MM.1S (cell line): Measurements from ENCODE around the gene RASL11B.

ENCODE experiments used
- DNase-seq: peaks from one replicate; pipeline ENCODE4 v3.0.0-alpha.2; 2015
- H2AFZ ChIP-seq: fragments of 300-600 bp; sonication (generic); 2 replicates; pipeline ENCODE4 v1.6.0; 2016; ENCODE audit warnings: antibody characterized with exemption, low read length
- H3F3A ChIP-seq: fragments of 300-600 bp; sonication (generic); 2 replicates; pipeline ENCODE4 v1.6.1; 2016; ENCODE audit warnings: mild to moderate bottlenecking, antibody characterized with exemption, low read length, moderate library complexity, mixed read lengths; ENCODE audit not compliant: insufficient read depth
- H3K27ac ChIP-seq: fragments of 300-600 bp; sonication (generic); 2 replicates; pipeline ENCODE4 v1.5.1; 2016; ENCODE audit warnings: mild to moderate bottlenecking, low read length
- H3K27me3 ChIP-seq: fragments of 300-600 bp; sonication (generic); replicated peaks from 2 replicates; pipeline ENCODE4 v1.6.0; 2016; ENCODE audit warnings: low read length; ENCODE audit not compliant: insufficient read depth
- H3K36me3 ChIP-seq: fragments of 300-600 bp; sonication (generic); replicated peaks from 2 replicates; pipeline ENCODE4 v1.6.1; 2016; ENCODE audit warnings: mild to moderate bottlenecking, low read length, mixed read lengths; ENCODE audit not compliant: insufficient read depth
- H3K4me1 ChIP-seq: fragments of 300-600 bp; sonication (generic); 2 replicates; pipeline ENCODE4 v1.6.1; 2016; ENCODE audit warnings: low read length, mixed read lengths
- H3K4me2 ChIP-seq: fragments of 300-600 bp; sonication (generic); 2 replicates; pipeline ENCODE4 v1.6.0; 2016; ENCODE audit warnings: low read depth, low read length
- H3K4me3 ChIP-seq: fragments of 300-600 bp; sonication (generic); 2 replicates; pipeline ENCODE4 v1.5.1; 2016; ENCODE audit warnings: low read length, mixed read lengths
- H3K79me2 ChIP-seq: fragments of 300-600 bp; sonication (generic); 2 replicates; pipeline ENCODE4 v1.6.1; 2016; ENCODE audit warnings: mixed run types, low read length, mixed read lengths
- H3K9ac ChIP-seq: fragments of 300-600 bp; sonication (generic); 2 replicates; pipeline ENCODE4 v1.6.1; 2016; ENCODE audit warnings: low read length, mixed read lengths
- H3K9me2 ChIP-seq: fragments of 300-600 bp; sonication (generic); replicated peaks from 2 replicates; pipeline ENCODE4 v1.6.1; 2016; ENCODE audit warnings: mild to moderate bottlenecking, low read length, mixed read lengths; ENCODE audit not compliant: insufficient read depth
- H3K9me3 ChIP-seq: fragments of 300-600 bp; sonication (generic); replicated peaks from 2 replicates; pipeline ENCODE4 v1.6.1; 2016; ENCODE audit warnings: mild to moderate bottlenecking, low read length, mixed read lengths; ENCODE audit not compliant: insufficient read depth
- H4K20me1 ChIP-seq: fragments of 300-600 bp; sonication (generic); 2 replicates; pipeline ENCODE4 v1.6.1; 2016; ENCODE audit warnings: mild to moderate bottlenecking, low read length, moderate library complexity, mixed read lengths; ENCODE audit not compliant: insufficient read depth
- CTCF ChIP-seq: fragments of 300-600 bp; sonication (generic); IDR thresholded peaks from 2 replicates; pipeline ENCODE4 v1.5.1; 2016; ENCODE audit warnings: antibody characterized with exemption, low read length, mixed read lengths
- EZH2 ChIP-seq: fragments of 300-600 bp; sonication (generic); optimal IDR thresholded peaks from 2 replicates; pipeline ENCODE3; 2017; ENCODE audit warnings: low read depth, mild to moderate bottlenecking, antibody characterized with exemption, low read length, mixed read lengths
- EZH2phosphoT487 ChIP-seq: fragments of 300-600 bp; sonication (generic); IDR thresholded peaks from 2 replicates; pipeline ENCODE4 v1.6.1; 2018; ENCODE audit warnings: antibody characterized with exemption, low read length

The RASL11B gene

DNA sequence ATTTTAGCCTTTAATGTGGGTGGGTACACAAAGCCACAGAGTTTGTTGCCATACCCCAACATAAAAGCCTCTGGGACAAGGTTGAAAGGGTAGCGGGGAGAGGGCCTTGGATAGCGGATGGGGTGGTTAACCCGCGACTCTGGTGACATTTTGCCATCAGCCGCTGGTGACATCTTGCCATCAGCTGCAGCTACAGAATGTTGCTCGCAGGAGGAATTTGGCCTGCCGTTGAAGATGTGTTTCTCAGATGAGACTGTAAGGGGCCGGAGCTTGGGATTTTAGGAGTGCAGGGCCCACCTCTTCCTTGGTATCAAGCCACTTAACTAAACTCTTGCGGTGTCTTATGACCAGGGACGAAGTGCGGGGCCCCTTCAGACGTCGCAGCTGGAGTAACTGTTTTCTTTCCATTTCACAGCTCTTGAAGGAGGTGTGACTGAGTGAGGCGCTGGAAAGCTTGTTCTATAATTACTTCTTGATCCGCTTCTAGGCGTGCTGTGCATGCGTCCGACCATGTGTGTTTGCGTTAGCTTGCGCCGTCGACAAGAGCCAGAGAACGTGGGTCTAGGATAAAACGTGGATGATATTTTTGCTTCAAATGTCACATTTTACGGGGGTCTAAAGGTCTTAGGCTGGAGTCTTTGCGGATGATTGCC lies 820 bp upstream of the RASL11B start:
- Histone ChIP-seq H2AFZ (peak overlapping the region; percentile 84), H3K4me3 (peak overlapping the region; percentile 61), H3K4me2 (peak overlapping the region; percentile 98), H3K9me3 (no peaks in the 10 kb centered on the region), H3K9ac (peak overlapping the region; percentile 23; the same call in 1 of the 2 replicates), H4K20me1 (no peaks in the 10 kb centered on the region), H3K9me2 (no peaks in the 10 kb centered on the region), H3K27ac (no peak overlapping the region), H3F3A (no peaks in the 10 kb centered on the region), H3K36me3 (no peaks in the 10 kb centered on the region), H3K27me3 (no peaks in the 10 kb centered on the region), H3K79me2 (no peaks in the 10 kb centered on the region), H3K4me1 (no peaks in the 10 kb centered on the region)
- DNase-seq, result no peak
- TF ChIP-seq CTCF (no peak), EZH2 (no peak), EZH2phosphoT487 (no peak)

DNA sequence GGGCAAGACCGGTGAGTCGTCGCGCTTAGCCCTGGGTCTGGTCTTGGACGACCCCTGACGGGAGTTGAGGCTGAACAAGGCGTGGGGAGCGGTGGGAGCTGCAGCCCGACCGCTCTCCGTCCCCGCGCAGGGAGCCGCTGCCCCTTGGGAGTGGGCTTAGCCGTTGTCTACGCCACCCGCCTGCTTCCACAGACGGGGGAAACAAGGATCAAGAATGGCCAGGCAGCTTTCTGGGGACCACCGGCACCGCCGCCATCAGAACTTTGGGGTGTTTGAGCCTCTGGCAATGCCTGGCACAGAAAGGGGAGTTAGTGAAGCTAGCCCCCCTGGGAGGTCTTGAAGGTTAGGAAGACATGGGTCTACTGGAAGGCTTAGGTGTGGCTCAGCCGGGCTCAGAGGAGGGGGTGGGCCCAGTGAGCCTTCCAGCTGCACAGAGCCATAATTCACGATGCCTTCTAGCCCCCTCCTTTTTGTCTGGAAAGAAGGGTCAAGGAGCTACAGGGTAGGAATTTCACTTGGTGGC lies 583 bp downstream of the RASL11B start:
- Histone ChIP-seq H3K4me2 (peak overlapping the region; percentile 98), H3K9me2 (no peaks in the 10 kb centered on the region), H3K4me3 (peak overlapping the region; percentile 61), H3K27ac (no peak overlapping the region), H2AFZ (peak overlapping the region; percentile 87), H3F3A (no peaks in the 10 kb centered on the region), H3K9ac (no peak overlapping the region), H3K79me2 (no peaks in the 10 kb centered on the region), H3K4me1 (no peaks in the 10 kb centered on the region), H3K36me3 (no peaks in the 10 kb centered on the region), H3K27me3 (no peaks in the 10 kb centered on the region), H3K9me3 (no peaks in the 10 kb centered on the region), H4K20me1 (no peaks in the 10 kb centered on the region)
- DNase-seq, result no peak
- TF ChIP-seq CTCF, result no peak
- no peak for TF ChIP-seq EZH2
- TF ChIP-seq EZH2phosphoT487, result no peak

- H3K9ac ChIP-seq, result no peak overlapping the region
Observed at GRCh38 chr4:52863324-52863723, 1.2 kb downstream of the RASL11B start.

More at GRCh38 chr4:52863324-52863723, 1.2 kb downstream of the RASL11B start:
- Histone ChIP-seq H3K27ac (no peak overlapping the region), H3K9me3 (no peaks in the 10 kb centered on the region), H3K27me3 (no peaks in the 10 kb centered on the region), H3K79me2 (no peaks in the 10 kb centered on the region), H4K20me1 (no peaks in the 10 kb centered on the region), H3K9me2 (no peaks in the 10 kb centered on the region), H3K4me2 (no peak overlapping the region), H3K4me1 (no peaks in the 10 kb centered on the region), H3F3A (no peaks in the 10 kb centered on the region), H2AFZ (no peak overlapping the region), H3K4me3 (no peak overlapping the region), H3K36me3 (no peaks in the 10 kb centered on the region)
- TF ChIP-seq CTCF, result no peak
- no peak for TF ChIP-seq EZH2phosphoT487
- no peak for TF ChIP-seq EZH2
- no peak for DNase-seq
